ENCODE results near the gene SCN3B. TPM values are rescaled to one million over a fixed set of nuclear protein-coding genes. Genes with fewer than 3 reads are reported as not detected.

Gene SCN3B
- total RNA-seq, 1 donor from 2014 or later = not detected

GRCh38 chr11:123584186-123584585, 70.2 kb downstream of the SCN3B start:
- Histone ChIP-seq H4K20me1 (ENCODE audit: low read depth) (peaks cover 19% of the 10 kb centered on the region), H3K4me2 (no peak overlapping the region), H3F3A (ENCODE audit: low read depth) (peaks cover 10% of the 10 kb centered on the region), H3K79me2 (ENCODE audit: low read depth) (no peaks in the 10 kb centered on the region), H3K9ac (no peak overlapping the region), H3K27me3 (no peaks in the 10 kb centered on the region), H2AFZ (replicated peaks) (no peak overlapping the region), H3K27ac (no peak overlapping the region), H3K4me1 (peaks cover 20% of the 10 kb centered on the region), H3K9me3 (ENCODE audit: low read depth) (no peaks in the 10 kb centered on the region), H3K4me3 (no peak overlapping the region), H3K36me3 (no peaks in the 10 kb centered on the region)
- Mint-ChIP-seq H3K27ac (no peak overlapping the region), H3K9me3 (no peaks in the 10 kb centered on the region), H3K4me3 (no peak overlapping the region), H3K4me1 (peaks cover 25% of the 10 kb centered on the region), H3K36me3 (no peaks in the 10 kb centered on the region), H3K27me3 (ENCODE audit: insufficient read depth, low read depth) (peaks cover 5% of the 10 kb centered on the region)
- no peak for TF ChIP-seq EZH2phosphoT487 (IDR thresholded peaks at IDR 0.05)
- no peak for TF ChIP-seq EZH2 (IDR thresholded peaks at IDR 0.05)
- no peak for TF ChIP-seq CTCF (IDR thresholded peaks at IDR 0.05)
- DNase-seq (ENCODE audit: low spot score) = no peak

GRCh38 chr11:123582992-123583504, 71.4 kb downstream of the SCN3B start:
- no peak overlapping the region for H3K27ac Mint-ChIP-seq
- no peaks in the 10 kb centered on the region for H3K36me3 ChIP-seq
- peaks cover 5% of the 10 kb centered on the region for H3K27me3 Mint-ChIP-seq (ENCODE audit: insufficient read depth, low read depth)
- no peak for TF ChIP-seq EZH2phosphoT487 (IDR thresholded peaks at IDR 0.05)
- no peak for TF ChIP-seq CTCF (IDR thresholded peaks at IDR 0.05)
- no peak for TF ChIP-seq EZH2 (IDR thresholded peaks at IDR 0.05)
- H4K20me1 ChIP-seq (ENCODE audit: low read depth) = peaks cover 23% of the 10 kb centered on the region
- H2AFZ ChIP-seq (replicated peaks) = no peak overlapping the region
- DNase-seq (ENCODE audit: low spot score) = no peak
- H3K4me1 Mint-ChIP-seq = peaks cover 25% of the 10 kb centered on the region
- H3K9ac ChIP-seq = no peak overlapping the region
- no peaks in the 10 kb centered on the region for H3K36me3 Mint-ChIP-seq
- no peak overlapping the region for H3K27ac ChIP-seq
- no peak overlapping the region for H3K4me2 ChIP-seq
- peaks cover 10% of the 10 kb centered on the region for H3F3A ChIP-seq (ENCODE audit: low read depth)
- H3K9me3 Mint-ChIP-seq = no peaks in the 10 kb centered on the region
- H3K27me3 ChIP-seq = no peaks in the 10 kb centered on the region
- H3K4me3 Mint-ChIP-seq = no peak overlapping the region
- no peak overlapping the region for H3K4me3 ChIP-seq
- no peaks in the 10 kb centered on the region for H3K9me3 ChIP-seq (ENCODE audit: low read depth)
- no peaks in the 10 kb centered on the region for H3K79me2 ChIP-seq (ENCODE audit: low read depth)
- H3K4me1 ChIP-seq = peaks cover 26% of the 10 kb centered on the region

- no peak overlapping the region for H3K4me3 Mint-ChIP-seq
- H3K27ac Mint-ChIP-seq = no peak overlapping the region
- H3K27ac ChIP-seq = no peak overlapping the region
Observed at GRCh38 chr11:123581651-123582399, 72.6 kb downstream of the SCN3B start.

More at GRCh38 chr11:123581651-123582399, 72.6 kb downstream of the SCN3B start:
- peaks cover 31% of the 10 kb centered on the region for H4K20me1 ChIP-seq (ENCODE audit: low read depth)
- H3K4me1 Mint-ChIP-seq = peaks cover 25% of the 10 kb centered on the region
- H3K27me3 ChIP-seq = no peaks in the 10 kb centered on the region
- no peak overlapping the region for H2AFZ ChIP-seq (replicated peaks)
- no peak overlapping the region for H3K4me3 ChIP-seq
- no peaks in the 10 kb centered on the region for H3K9me3 Mint-ChIP-seq
- TF ChIP-seq EZH2phosphoT487 (IDR thresholded peaks at IDR 0.05) (no peak), CTCF (IDR thresholded peaks at IDR 0.05) (no peak), EZH2 (IDR thresholded peaks at IDR 0.05) (no peak)
- no peaks in the 10 kb centered on the region for H3K79me2 ChIP-seq (ENCODE audit: low read depth)
- no peaks in the 10 kb centered on the region for H3K36me3 ChIP-seq
- H3K36me3 Mint-ChIP-seq = no peaks in the 10 kb centered on the region
- peaks cover 30% of the 10 kb centered on the region for H3K4me1 ChIP-seq
- no peak overlapping the region for H3K9ac ChIP-seq
- no peak overlapping the region for H3K4me2 ChIP-seq
- peaks cover 10% of the 10 kb centered on the region for H3F3A ChIP-seq (ENCODE audit: low read depth)
- H3K27me3 Mint-ChIP-seq (ENCODE audit: insufficient read depth, low read depth) = peaks cover 3% of the 10 kb centered on the region
- no peaks in the 10 kb centered on the region for H3K9me3 ChIP-seq (ENCODE audit: low read depth)
- no peak for DNase-seq (ENCODE audit: low spot score)

Measured in neural progenitor cell (in vitro differentiated cells).